Osteoblast (primary cell): ENCODE results near the gene NELFB. TPM values are rescaled to one million over a fixed set of nuclear protein-coding genes. Genes with fewer than 3 reads are reported as not detected.

ENCODE experiments used
- DNase-seq: peaks from one replicate; pipeline ENCODE4 v3.0.0; 2011; ENCODE audit warnings: low spot score, mixed read lengths; ENCODE audit not compliant: insufficient read length; ENCODE audit errors: missing footprints
- H2AFZ ChIP-seq: 2 replicates; pipeline ENCODE4 v1.6.0; 2011; ENCODE audit warnings: mild to moderate bottlenecking, low read length
- H3K27ac ChIP-seq: 2 replicates; pipeline ENCODE4 v1.5.1; 2011; ENCODE audit warnings: mild to moderate bottlenecking, low read depth, low read length, moderate library complexity
- H3K27me3 ChIP-seq: 2 replicates; pipeline ENCODE4 v1.6.0; 2012; ENCODE audit warnings: mild to moderate bottlenecking, control low read depth, inconsistent platforms, low read length, moderate library complexity; ENCODE audit not compliant: insufficient read depth
- H3K36me3 ChIP-seq: 2 replicates; pipeline ENCODE4 v1.5.1; 2011; ENCODE audit warnings: mild to moderate bottlenecking, low read length, control low read depth, moderate library complexity; ENCODE audit not compliant: insufficient read depth
- H3K4me1 ChIP-seq: 2 replicates; pipeline ENCODE4 v1.5.1; 2011; ENCODE audit warnings: mild to moderate bottlenecking, low read length, control low read depth, moderate library complexity; ENCODE audit not compliant: insufficient read depth
- H3K4me2 ChIP-seq: 2 replicates; pipeline ENCODE4 v1.6.0; 2011; ENCODE audit warnings: mild to moderate bottlenecking, low read length; ENCODE audit not compliant: insufficient read depth
- H3K4me3 ChIP-seq: fragments of 200-600 bp; sonication (generic); 3 replicates; pipeline ENCODE4 v1.5.1; 2012; ENCODE audit warnings: mild to moderate bottlenecking, low read length, inconsistent platforms; ENCODE audit not compliant: insufficient read depth
- H3K79me2 ChIP-seq: 2 replicates; pipeline ENCODE4 v1.6.0; 2012; ENCODE audit warnings: mild to moderate bottlenecking, low read length, control low read depth, inconsistent platforms; ENCODE audit not compliant: insufficient read depth
- H3K9me3 ChIP-seq: 2 replicates; pipeline ENCODE4 v1.5.1; 2011; ENCODE audit warnings: low read depth, low read length, control low read depth
- H4K20me1 ChIP-seq: 2 replicates; pipeline ENCODE4 v1.6.0; 2012; ENCODE audit warnings: mild to moderate bottlenecking, low read length, control low read depth; ENCODE audit not compliant: insufficient read depth
- total RNA-seq: library from RNA; depleted of rRNA; stranded (reverse); fragments of >200 nt; gene quantifications from 2 replicates; pipeline ENCODE4 v1.2.3, GENCODE V29; 2012
- TF ChIP-seq, protein P1 (sequence below): IDR thresholded peaks from 2 replicates; pipeline ENCODE4 v1.5.1; 2011; ENCODE audit warnings: mild to moderate bottlenecking, low read depth, low read length, moderate library complexity; ENCODE audit errors: extremely low read depth

The NELFB gene
- total RNA-seq, 1 donor, result 47.4 TPM

DNA sequence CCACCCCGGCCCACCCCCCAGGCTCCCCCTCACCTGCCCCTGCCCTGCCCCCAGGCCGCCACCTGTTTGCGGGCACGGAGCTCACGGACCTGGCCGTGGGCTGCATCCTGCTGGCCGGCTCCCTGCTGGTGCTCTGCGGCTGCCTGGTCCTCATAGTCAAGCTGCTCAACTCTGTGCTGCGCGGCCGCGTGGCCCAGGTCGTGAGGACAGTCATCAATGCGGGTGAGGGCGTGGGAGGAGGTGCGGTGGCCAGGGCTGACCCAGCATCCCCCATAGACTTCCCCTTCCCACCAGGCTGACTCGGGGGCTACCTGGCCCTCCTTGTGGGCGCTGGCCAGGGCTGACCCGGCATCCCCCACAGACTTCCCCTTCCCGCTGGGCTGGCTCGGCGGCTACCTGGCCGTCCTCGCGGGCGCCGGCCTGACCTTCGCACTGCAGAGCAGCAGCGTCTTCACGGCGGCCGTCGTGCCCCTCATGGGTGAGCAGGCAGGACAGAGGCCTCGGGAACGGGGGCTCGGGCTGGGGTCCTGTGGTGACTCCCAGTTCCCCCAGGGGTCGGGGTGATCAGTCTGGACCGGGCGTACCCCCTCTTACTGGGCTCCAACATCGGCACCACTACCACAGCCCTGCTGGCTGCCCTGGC is 21.0 kb upstream of the NELFB start:
- Histone ChIP-seq H3K4me1 (peaks cover 3% of the 10 kb centered on the region), H3K36me3 (no peaks in the 10 kb centered on the region), H3K79me2 (peaks cover 20% of the 10 kb centered on the region), H3K4me3 (no peak overlapping the region), H3K27ac (no peak overlapping the region), H3K9me3 (no peaks in the 10 kb centered on the region), H2AFZ (no peak overlapping the region), H3K4me2 (no peak overlapping the region), H3K27me3 (no peaks in the 10 kb centered on the region), H4K20me1 (peaks cover 10% of the 10 kb centered on the region)
- TF ChIP-seq, protein P1, sequence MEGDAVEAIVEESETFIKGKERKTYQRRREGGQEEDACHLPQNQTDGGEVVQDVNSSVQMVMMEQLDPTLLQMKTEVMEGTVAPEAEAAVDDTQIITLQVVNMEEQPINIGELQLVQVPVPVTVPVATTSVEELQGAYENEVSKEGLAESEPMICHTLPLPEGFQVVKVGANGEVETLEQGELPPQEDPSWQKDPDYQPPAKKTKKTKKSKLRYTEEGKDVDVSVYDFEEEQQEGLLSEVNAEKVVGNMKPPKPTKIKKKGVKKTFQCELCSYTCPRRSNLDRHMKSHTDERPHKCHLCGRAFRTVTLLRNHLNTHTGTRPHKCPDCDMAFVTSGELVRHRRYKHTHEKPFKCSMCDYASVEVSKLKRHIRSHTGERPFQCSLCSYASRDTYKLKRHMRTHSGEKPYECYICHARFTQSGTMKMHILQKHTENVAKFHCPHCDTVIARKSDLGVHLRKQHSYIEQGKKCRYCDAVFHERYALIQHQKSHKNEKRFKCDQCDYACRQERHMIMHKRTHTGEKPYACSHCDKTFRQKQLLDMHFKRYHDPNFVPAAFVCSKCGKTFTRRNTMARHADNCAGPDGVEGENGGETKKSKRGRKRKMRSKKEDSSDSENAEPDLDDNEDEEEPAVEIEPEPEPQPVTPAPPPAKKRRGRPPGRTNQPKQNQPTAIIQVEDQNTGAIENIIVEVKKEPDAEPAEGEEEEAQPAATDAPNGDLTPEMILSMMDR, result no peak
- no peak for DNase-seq

- Histone ChIP-seq H3K79me2 (peaks cover 20% of the 10 kb centered on the region), H3K4me2 (no peak overlapping the region), H3K27me3 (no peaks in the 10 kb centered on the region), H3K4me3 (no peak overlapping the region), H4K20me1 (peaks cover 10% of the 10 kb centered on the region), H3K4me1 (peaks cover 3% of the 10 kb centered on the region), H3K36me3 (no peaks in the 10 kb centered on the region), H3K9me3 (no peaks in the 10 kb centered on the region), H2AFZ (no peak overlapping the region), H3K27ac (no peak overlapping the region)
- no peak for DNase-seq
- TF ChIP-seq, protein P1, result no peak
Observed at GRCh38 chr9:137234758-137235423, 20.2 kb upstream of the NELFB start.

- H3K27ac ChIP-seq, result no peak overlapping the region
- H3K9me3 ChIP-seq, result no peaks in the 10 kb centered on the region
- H3K4me2 ChIP-seq, result no peak overlapping the region
- H3K79me2 ChIP-seq, result peaks cover 20% of the 10 kb centered on the region
- H3K36me3 ChIP-seq, result no peaks in the 10 kb centered on the region
- H4K20me1 ChIP-seq, result peaks cover 10% of the 10 kb centered on the region
- H3K4me1 ChIP-seq, result peaks cover 3% of the 10 kb centered on the region
- H3K27me3 ChIP-seq, result no peaks in the 10 kb centered on the region
- H3K4me3 ChIP-seq, result no peak overlapping the region
- DNase-seq, result no peak
- no peak overlapping the region for H2AFZ ChIP-seq
- TF ChIP-seq, protein P1, result no peak
Observed at GRCh38 chr9:137235424-137236237, 19.5 kb upstream of the NELFB start.
